Activated T-helper 1 cell treated with anti-CD3 and anti-CD28 coated beads, Interleukin-12 subunit alpha, Interleukin-12 subunit beta, Interleukin-2, Interleukin-4 antibody, amounts not matched to agents 30 ng/mL and 10 ng/mL and 1 ng/mL, durations not matched to agents 14 hours and 24 hours and 36 hours (primary cell): ENCODE measurements around the gene SEZ6L. TPM values are rescaled to one million over a fixed set of nuclear protein-coding genes. Genes with fewer than 3 reads are reported as not detected.

Experiments
- DNase-seq: peaks from one replicate; pipeline ENCODE4 v3.0.0; 2021; ENCODE audit warnings: low spot score
- H3K27ac Mint-ChIP-seq: one replicate; pipeline ENCODE4 v1.8.0; 2021; ENCODE audit warnings: mild to moderate bottlenecking, mixed read lengths
- H3K27me3 Mint-ChIP-seq: one replicate; pipeline ENCODE4 v1.8.0; 2022; ENCODE audit warnings: mild to moderate bottlenecking, moderate library complexity, mixed read lengths; ENCODE audit not compliant: insufficient read depth
- H3K36me3 Mint-ChIP-seq: one replicate; pipeline ENCODE4 v1.8.0; 2021; ENCODE audit warnings: low read depth, mixed read lengths
- H3K4me1 Mint-ChIP-seq: one replicate; pipeline ENCODE4 v1.8.0; 2021; ENCODE audit warnings: low read depth, mixed read lengths
- H3K4me3 Mint-ChIP-seq: one replicate; pipeline ENCODE4 v1.8.0; 2021; ENCODE audit warnings: mild to moderate bottlenecking, moderate library complexity, mixed read lengths
- H3K9me3 Mint-ChIP-seq: one replicate; pipeline ENCODE4 v1.8.0; 2021; ENCODE audit warnings: mixed read lengths
- intact Hi-C: fragments of 100-400 bp; cut with micrococcal nuclease; formaldehyde crosslinking; loops from one replicate; pipeline ENCODE4 v1.15.1; 2024
- total RNA-seq: library from RNA; stranded (reverse); gene quantifications from 2 replicates; pipeline ENCODE4 v1.2.3, GENCODE V29; 2022

Gene SEZ6L
- total RNA-seq, 1 donor from 2014 or later: not detected

GRCh38 chr22:26321469-26321913 lies 152.2 kb downstream of the SEZ6L start:
- H3K27ac Mint-ChIP-seq: no peak overlapping the region
- H3K27me3 Mint-ChIP-seq: peaks cover 2% of the 10 kb centered on the region
- no peak overlapping the region for H3K4me3 Mint-ChIP-seq
- H3K36me3 Mint-ChIP-seq: no peaks in the 10 kb centered on the region
- H3K4me1 Mint-ChIP-seq: no peaks in the 10 kb centered on the region
- no peaks in the 10 kb centered on the region for H3K9me3 Mint-ChIP-seq
- DNase-seq: no peak
- intact Hi-C loops: no loop called here

GRCh38 chr22:26322179-26322905 lies 153.1 kb downstream of the SEZ6L start:
- no peaks in the 10 kb centered on the region for H3K36me3 Mint-ChIP-seq
- no peak overlapping the region for H3K27ac Mint-ChIP-seq
- H3K27me3 Mint-ChIP-seq: peaks cover 2% of the 10 kb centered on the region
- DNase-seq: no peak
- no peaks in the 10 kb centered on the region for H3K9me3 Mint-ChIP-seq
- intact Hi-C loops: no loop called here
- no peaks in the 10 kb centered on the region for H3K4me1 Mint-ChIP-seq
- no peak overlapping the region for H3K4me3 Mint-ChIP-seq

- intact Hi-C loops: no loop called here
- Mint-ChIP-seq H3K36me3 (no peaks in the 10 kb centered on the region), H3K4me3 (no peak overlapping the region), H3K27me3 (no peaks in the 10 kb centered on the region), H3K4me1 (no peaks in the 10 kb centered on the region), H3K9me3 (no peaks in the 10 kb centered on the region), H3K27ac (no peak overlapping the region)
- DNase-seq: no peak
Measured at GRCh38 chr22:26323013-26323412, 153.8 kb downstream of the SEZ6L start.

- no peak for DNase-seq
- Mint-ChIP-seq H3K36me3 (no peaks in the 10 kb centered on the region), H3K27me3 (peaks cover 2% of the 10 kb centered on the region), H3K9me3 (no peaks in the 10 kb centered on the region), H3K4me3 (no peak overlapping the region), H3K4me1 (no peaks in the 10 kb centered on the region), H3K27ac (no peak overlapping the region)
- intact Hi-C loops: no loop called here
Measured at GRCh38 chr22:26324150-26324549, 154.9 kb downstream of the SEZ6L start.

GRCh38 chr22:26325641-26326040 lies 156.4 kb downstream of the SEZ6L start:
- Mint-ChIP-seq H3K9me3 (no peaks in the 10 kb centered on the region), H3K4me1 (no peaks in the 10 kb centered on the region), H3K36me3 (no peaks in the 10 kb centered on the region), H3K27me3 (peaks cover 2% of the 10 kb centered on the region), H3K27ac (no peak overlapping the region), H3K4me3 (no peak overlapping the region)
- no peak for DNase-seq
- intact Hi-C loops: no loop called here

GRCh38 chr22:26326803-26327202 lies 157.5 kb downstream of the SEZ6L start:
- no peak for DNase-seq
- Mint-ChIP-seq H3K27me3 (peaks cover 2% of the 10 kb centered on the region), H3K27ac (no peak overlapping the region), H3K36me3 (no peaks in the 10 kb centered on the region), H3K9me3 (no peaks in the 10 kb centered on the region), H3K4me3 (no peak overlapping the region), H3K4me1 (peaks cover 5% of the 10 kb centered on the region)
- intact Hi-C loops: no loop called here

- H3K36me3 Mint-ChIP-seq: no peaks in the 10 kb centered on the region
- H3K27me3 Mint-ChIP-seq: peaks cover 4% of the 10 kb centered on the region
- intact Hi-C loops: no loop called here
- H3K27ac Mint-ChIP-seq: no peak overlapping the region
- DNase-seq: no peak
- no peak overlapping the region for H3K4me3 Mint-ChIP-seq
- no peaks in the 10 kb centered on the region for H3K9me3 Mint-ChIP-seq
- peaks cover 5% of the 10 kb centered on the region for H3K4me1 Mint-ChIP-seq
Measured at GRCh38 chr22:26327306-26327705, 158.0 kb downstream of the SEZ6L start.

GRCh38 chr22:26328221-26328620 lies 159.0 kb downstream of the SEZ6L start:
- intact Hi-C loops: no loop called here
- peaks cover 5% of the 10 kb centered on the region for H3K4me1 Mint-ChIP-seq
- H3K27ac Mint-ChIP-seq: no peak overlapping the region

GRCh38 chr22:26330971-26331625 lies 161.8 kb downstream of the SEZ6L start:
- Mint-ChIP-seq H3K9me3 (no peaks in the 10 kb centered on the region), H3K4me1 (peaks cover 5% of the 10 kb centered on the region), H3K36me3 (no peaks in the 10 kb centered on the region), H3K4me3 (no peak overlapping the region), H3K27me3 (peaks cover 16% of the 10 kb centered on the region), H3K27ac (no peak overlapping the region)
- intact Hi-C loops: loop anchor here (1.0 to 5.0 kb wide), 4 partner anchors 429 to 1129 kb away; no protein-coding TSS in a partner anchor
- peak; percentile 44 for DNase-seq

More at GRCh38 chr22:26328221-26328620, 159.0 kb downstream of the SEZ6L start:
- Mint-ChIP-seq H3K27me3 (peaks cover 5% of the 10 kb centered on the region), H3K36me3 (no peaks in the 10 kb centered on the region), H3K4me3 (no peak overlapping the region), H3K9me3 (no peaks in the 10 kb centered on the region)
- no peak for DNase-seq

- Mint-ChIP-seq H3K36me3 (no peaks in the 10 kb centered on the region), H3K9me3 (no peaks in the 10 kb centered on the region), H3K4me3 (no peak overlapping the region), H3K27ac (no peak overlapping the region), H3K4me1 (peaks cover 5% of the 10 kb centered on the region), H3K27me3 (peaks cover 23% of the 10 kb centered on the region)
- intact Hi-C loops: loop anchor here (5.0 kb wide), 1 partner anchor 431 kb away; no protein-coding TSS in a partner anchor
- DNase-seq: no peak
Measured at GRCh38 chr22:26333088-26333800, 164.0 kb downstream of the SEZ6L start.

- Mint-ChIP-seq H3K9me3 (no peaks in the 10 kb centered on the region), H3K4me3 (no peak overlapping the region), H3K4me1 (peaks cover 5% of the 10 kb centered on the region), H3K36me3 (no peaks in the 10 kb centered on the region), H3K27ac (no peak overlapping the region), H3K27me3 (peaks cover 26% of the 10 kb centered on the region)
- intact Hi-C loops: loop anchor here (5.0 kb wide), 1 partner anchor 432 kb away; no protein-coding TSS in a partner anchor
- no peak for DNase-seq
Measured at GRCh38 chr22:26334232-26334631, 165.0 kb downstream of the SEZ6L start.

GRCh38 chr22:26336773-26337172 lies 167.5 kb downstream of the SEZ6L start:
- no peak overlapping the region for H3K27ac Mint-ChIP-seq
- H3K4me1 Mint-ChIP-seq: no peaks in the 10 kb centered on the region
- intact Hi-C loops: no loop called here
- no peak for DNase-seq
- H3K27me3 Mint-ChIP-seq: peaks cover 29% of the 10 kb centered on the region
- H3K9me3 Mint-ChIP-seq: no peaks in the 10 kb centered on the region
- H3K4me3 Mint-ChIP-seq: no peak overlapping the region
- no peaks in the 10 kb centered on the region for H3K36me3 Mint-ChIP-seq

- intact Hi-C loops: no loop called here
- DNase-seq: no peak
- Mint-ChIP-seq H3K27ac (no peak overlapping the region), H3K36me3 (no peaks in the 10 kb centered on the region), H3K27me3 (peaks cover 22% of the 10 kb centered on the region), H3K4me1 (no peaks in the 10 kb centered on the region), H3K9me3 (no peaks in the 10 kb centered on the region), H3K4me3 (no peak overlapping the region)
Measured at GRCh38 chr22:26339755-26340154, 170.5 kb downstream of the SEZ6L start.
